Right ventricle myocardium superior (tissue), 1 donor: ENCODE measurements around the gene OTOGL. TPM values are rescaled to one million over a fixed set of nuclear protein-coding genes. Genes with fewer than 3 reads are reported as not detected.

ENCODE experiments used
- ATAC-seq: fragments of 200-7000 bp; cut with Tn5 transposase; one replicate; pipeline ENCODE4 v1.9.1; 2020; ENCODE audit warnings: mild to moderate bottlenecking; ENCODE audit not compliant: poor library complexity
- DNase-seq: peaks from one replicate; pipeline ENCODE4 v3.0.0-alpha.2; 2020
- intact Hi-C: fragments of 100-400 bp; cut with DNase I; formaldehyde crosslinking; loops from one replicate; pipeline ENCODE4 v1.11.2; 2022
- total RNA-seq: library from RNA; stranded (reverse); fragmentation: NEBNext Ultra II Directional; extraction: Animal tissue kit (Norgen Biotek cat#: 25700); gene quantifications from one replicate; pipeline ENCODE4 v1.2.1, GENCODE V29; 2021
- donor health status: DM: no; HTN: yes; CAD: no; lungs with severe emphysema.

The OTOGL gene
- total RNA-seq, 1 donor from 2014 or later, result 0.19 TPM

GRCh38 chr12:80382254-80382653 is 282.9 kb downstream of the OTOGL start:
- DNase-seq, result no peak
- intact Hi-C loops, result no loop called here
- ATAC-seq, result no peak

GRCh38 chr12:80400571-80400991 is 301.2 kb downstream of the OTOGL start:
- DNase-seq (peak; percentile 39), ATAC-seq (peak; percentile 49)
- intact Hi-C loops, result no loop called here

DNA sequence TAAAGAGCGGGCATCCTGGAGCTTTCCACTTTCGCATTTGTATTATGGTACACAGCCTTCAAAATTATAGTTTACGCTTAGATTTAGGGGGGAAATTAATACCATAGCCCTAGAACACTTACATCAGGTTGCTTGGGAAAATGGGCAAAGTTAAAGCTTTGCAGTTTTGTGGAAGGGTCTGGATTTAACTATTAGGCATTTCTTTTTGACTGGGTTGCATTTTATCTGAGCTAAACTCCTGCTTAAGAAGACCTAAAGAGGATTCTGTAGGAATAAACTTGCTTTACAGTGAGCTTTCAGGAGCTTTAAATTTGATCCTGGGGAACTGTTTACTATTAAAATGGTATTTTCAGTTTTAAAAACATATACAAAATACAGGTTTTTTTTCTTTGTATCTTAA is 301.9 kb downstream of the OTOGL start:
- intact Hi-C loops, result no loop called here
- DNase-seq, result no peak

GRCh38 chr12:80404629-80405028 is 305.3 kb downstream of the OTOGL start:
- ATAC-seq, result no peak
- intact Hi-C loops, result no loop called here
- no peak for DNase-seq

More for the DNA sequence above, 301.9 kb downstream of the OTOGL start:
- ATAC-seq, result no peak

DNA sequence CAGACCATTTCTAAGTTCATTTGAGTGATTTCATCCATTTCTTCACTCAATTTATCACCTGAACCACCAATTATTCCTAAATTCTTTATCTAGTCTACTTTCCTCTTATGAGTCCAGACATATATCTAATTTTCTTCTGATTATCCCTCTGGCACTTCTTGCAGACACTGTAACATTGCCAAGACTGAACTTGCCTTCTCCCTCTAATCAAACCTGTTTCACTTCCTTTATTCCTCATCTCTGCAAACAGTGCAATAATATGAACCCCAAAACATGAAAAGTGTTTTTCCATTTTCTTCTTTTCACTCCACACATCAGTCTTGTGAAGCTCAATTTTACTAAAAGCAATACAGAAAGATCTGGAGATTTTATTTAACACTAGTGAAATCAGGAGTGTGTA is 306.9 kb downstream of the OTOGL start:
- ATAC-seq, result no peak
- intact Hi-C loops, result no loop called here
- no peak for DNase-seq

GRCh38 chr12:80411787-80412186 is 312.4 kb downstream of the OTOGL start:
- no peak for DNase-seq
- ATAC-seq, result no peak
- intact Hi-C loops, result loop anchor here (10.0 kb wide), 1 partner anchor 353 kb away; no protein-coding TSS in a partner anchor

DNA sequence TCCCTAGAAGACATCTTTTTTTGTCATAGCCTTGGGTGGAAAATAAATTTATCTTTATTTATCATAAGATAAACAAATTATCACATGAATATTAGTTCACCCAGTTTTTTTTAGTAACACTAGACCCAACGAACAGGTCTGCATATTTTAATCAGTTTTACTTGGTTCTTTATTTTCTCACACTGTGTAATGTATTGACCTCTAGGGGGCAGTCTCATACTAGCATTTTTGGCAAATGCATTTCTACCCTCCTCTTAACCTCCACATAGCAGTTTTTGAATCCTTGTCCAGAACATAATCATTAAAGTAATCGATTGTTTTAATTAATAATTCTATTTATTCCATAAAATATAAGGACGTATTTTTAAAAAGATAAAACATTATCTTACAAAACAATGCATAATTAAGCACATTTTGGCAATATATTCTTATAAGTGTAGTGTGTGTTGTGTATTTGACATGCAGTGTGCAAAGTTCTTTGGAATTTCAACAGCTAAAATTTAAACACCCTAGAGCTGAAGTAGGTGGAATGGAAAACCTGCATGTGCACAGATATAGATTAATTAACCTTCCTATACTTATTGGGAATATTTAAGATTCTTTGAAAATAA is 313.1 kb downstream of the OTOGL start:
- ATAC-seq, result peak; percentile 61
- no peak for DNase-seq
- intact Hi-C loops, result loop anchor here (10.0 kb wide), 1 partner anchor 352 kb away; no protein-coding TSS in a partner anchor

- no peak for DNase-seq
These were observed 314.1 kb downstream of the OTOGL start for GRCh38 chr12:80413462-80413861.

DNA sequence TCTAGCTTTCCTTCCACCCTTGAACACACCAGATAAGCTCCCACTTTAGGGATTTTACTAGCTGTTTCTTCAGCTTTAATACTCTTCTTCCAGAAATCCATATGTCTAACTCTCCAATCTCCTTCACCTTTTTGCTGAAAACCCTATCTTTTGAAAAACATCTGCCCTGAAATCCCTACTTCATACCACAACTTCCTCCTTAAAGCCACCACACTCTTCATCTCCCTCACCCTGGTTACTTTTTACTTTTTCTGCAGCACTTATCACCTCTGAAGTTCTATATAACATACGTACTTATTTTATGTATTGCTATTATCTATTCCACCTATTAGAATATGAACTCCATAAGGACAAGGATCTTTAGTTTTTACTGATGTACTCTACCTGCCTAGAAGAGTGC is 316.1 kb downstream of the OTOGL start:
- intact Hi-C loops, result loop anchor here (10.0 kb wide), 1 partner anchor 349 kb away; no protein-coding TSS in a partner anchor
- ATAC-seq (no peak), DNase-seq (no peak)

More at GRCh38 chr12:80413462-80413861, 314.1 kb downstream of the OTOGL start:
- ATAC-seq, result no peak
- intact Hi-C loops, result loop anchor here (10.0 kb wide), 1 partner anchor 351 kb away; no protein-coding TSS in a partner anchor

- intact Hi-C loops, result loop anchor here (10.0 kb wide), 1 partner anchor 345 kb away; no protein-coding TSS in a partner anchor
- ATAC-seq (no peak), DNase-seq (no peak)
These were observed 320.3 kb downstream of the OTOGL start for GRCh38 chr12:80419644-80420043.

GRCh38 chr12:80420075-80420474 is 320.7 kb downstream of the OTOGL start:
- DNase-seq (no peak), ATAC-seq (no peak)
- intact Hi-C loops, result no loop called here

DNA sequence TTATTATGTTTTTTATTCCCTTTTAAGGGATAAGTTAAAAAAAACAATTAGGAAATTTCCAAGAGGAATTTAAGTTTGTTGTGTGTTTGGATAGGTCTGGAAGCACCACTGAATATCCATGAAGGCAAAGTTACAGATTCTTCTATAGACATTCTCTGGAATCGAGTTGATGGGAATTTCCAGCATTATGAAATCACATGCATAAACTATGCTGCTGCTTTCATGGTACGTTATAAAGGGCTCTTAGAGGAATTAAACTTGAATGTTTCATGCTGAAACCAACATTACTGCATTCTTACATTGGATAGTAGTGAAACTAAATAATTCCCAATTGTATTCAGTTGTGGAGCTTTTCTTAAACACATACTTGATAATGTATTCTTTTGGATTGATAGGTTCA is 323.2 kb downstream of the OTOGL start:
- intact Hi-C loops, result no loop called here
- ATAC-seq (no peak), DNase-seq (no peak)

Other genes with a start within 250 kb of the OTOGL start
- 38.8 TPM for gene PPP1R12A, start 164.4 kb upstream of the OTOGL start, total RNA-seq